ENCODE data around the gene RSF1.

The RSF1 gene

GRCh38 chr11:77658213-77659013, 162.1 kb downstream of the RSF1 start:
- no peaks in the 10 kb centered on the region for H3K27me3 Mint-ChIP-seq (ENCODE audit: low read depth)
- peaks cover 10% of the 10 kb centered on the region for H3K4me1 Mint-ChIP-seq
- no peak overlapping the region for H3K4me3 Mint-ChIP-seq
- no peaks in the 10 kb centered on the region for H3K36me3 Mint-ChIP-seq (ENCODE audit: low read depth)
- H3K27ac Mint-ChIP-seq: peak overlapping the region; percentile 67 to 82 (median 74)
- no peaks in the 10 kb centered on the region for H3K9me3 Mint-ChIP-seq
- no peak for TF ChIP-seq CTCF (IDR thresholded peaks at IDR 0.05; ENCODE audit: unreplicated experiment in 3 of 3)

GRCh38 chr11:77656362-77656761, 164.2 kb downstream of the RSF1 start:
- TF ChIP-seq CTCF (IDR thresholded peaks at IDR 0.05; ENCODE audit: unreplicated experiment in 3 of 3): no peak
- no peak overlapping the region for H3K4me3 Mint-ChIP-seq
- no peaks in the 10 kb centered on the region for H3K36me3 Mint-ChIP-seq (ENCODE audit: low read depth)
- peaks cover 10% of the 10 kb centered on the region for H3K4me1 Mint-ChIP-seq
- no peaks in the 10 kb centered on the region for H3K9me3 Mint-ChIP-seq
- no peaks in the 10 kb centered on the region for H3K27me3 Mint-ChIP-seq (ENCODE audit: low read depth)
- no peak overlapping the region for H3K27ac Mint-ChIP-seq

GRCh38 chr11:77654770-77655434, 165.6 kb downstream of the RSF1 start:
- Mint-ChIP-seq H3K4me3 (no peak overlapping the region), H3K9me3 (no peaks in the 10 kb centered on the region), H3K27me3 (ENCODE audit: low read depth) (no peaks in the 10 kb centered on the region), H3K36me3 (ENCODE audit: low read depth) (no peaks in the 10 kb centered on the region), H3K4me1 (peaks cover 10% of the 10 kb centered on the region), H3K27ac (no peak overlapping the region)
- no peak for TF ChIP-seq CTCF (IDR thresholded peaks at IDR 0.05; ENCODE audit: unreplicated experiment in 3 of 3)

- Mint-ChIP-seq H3K27ac (no peak overlapping the region), H3K36me3 (ENCODE audit: low read depth) (no peaks in the 10 kb centered on the region)
These were observed 170.4 kb downstream of the RSF1 start for GRCh38 chr11:77650123-77650522.

GRCh38 chr11:77647654-77648305, 172.7 kb downstream of the RSF1 start:
- TF ChIP-seq CTCF (IDR thresholded peaks at IDR 0.05; ENCODE audit: unreplicated experiment in 3 of 3): no peak
- Mint-ChIP-seq H3K4me3 (no peak overlapping the region), H3K4me1 (no peaks in the 10 kb centered on the region), H3K36me3 (ENCODE audit: low read depth) (no peaks in the 10 kb centered on the region), H3K27me3 (ENCODE audit: low read depth) (peaks cover 3% of the 10 kb centered on the region), H3K9me3 (no peaks in the 10 kb centered on the region), H3K27ac (no peak overlapping the region)

More at GRCh38 chr11:77650123-77650522, 170.4 kb downstream of the RSF1 start:
- TF ChIP-seq CTCF (IDR thresholded peaks at IDR 0.05; ENCODE audit: unreplicated experiment in 3 of 3): no peak
- Mint-ChIP-seq H3K4me1 (no peaks in the 10 kb centered on the region), H3K27me3 (ENCODE audit: low read depth) (no peaks in the 10 kb centered on the region), H3K9me3 (no peaks in the 10 kb centered on the region), H3K4me3 (no peak overlapping the region)
